BLaER1 treated with 17β-estradiol and CSF1 and Interleukin-3, amounts not matched to agents 10 nM and 100 nM (cell line): ENCODE measurements around the gene MAP2K6.
A peak's percentile ranks its signal among the peaks of the same experiment; 100 is the strongest.

ENCODE experiments used
- H3K27ac ChIP-seq, 11 experiments: shearing (Covaris generic); formaldehyde crosslinking; 2 replicates each; pipeline ENCODE4 v1.8.1; 2022
- H3K27me3 ChIP-seq, 11 experiments: shearing (Covaris generic); formaldehyde crosslinking; 2 replicates each; pipeline ENCODE4 v1.8.1; 2022
- H3K36me3 ChIP-seq, 11 experiments: shearing (Covaris generic); formaldehyde crosslinking; 2 replicates each; pipeline ENCODE4 v1.8.1; 2022
- H3K4me1 ChIP-seq, 10 experiments: shearing (Covaris generic); formaldehyde crosslinking; 2 replicates each; pipeline ENCODE4 v1.8.1; 2022
- H3K4me2 ChIP-seq, 11 experiments: shearing (Covaris generic); formaldehyde crosslinking; 2 replicates each; pipeline ENCODE4 v1.8.1; 2022
- H3K4me3 ChIP-seq, 10 experiments: shearing (Covaris generic); formaldehyde crosslinking; 2 replicates each; pipeline ENCODE4 v1.8.1; 2022
- H3K9ac ChIP-seq, 11 experiments: shearing (Covaris generic); formaldehyde crosslinking; 2 replicates each; pipeline ENCODE4 v1.8.1; 2022
- H3K9me3 ChIP-seq, 11 experiments: shearing (Covaris generic); formaldehyde crosslinking; replicated peaks in 1 of 11; 2 replicates each; pipeline ENCODE4 v1.8.1; 2022
- H4K20me1 ChIP-seq, 11 experiments: shearing (Covaris generic); formaldehyde crosslinking; 2 replicates each; pipeline ENCODE4 v1.8.1; 2022
- Cebpa-rat ChIP-seq, 11 experiments: shearing (Covaris generic); IDR thresholded peaks; 2 replicates each; pipeline ENCODE4 v1.8.1; 2022

The MAP2K6 gene

GRCh38 chr17:69485251-69485661, 70.8 kb downstream of the MAP2K6 start:
- H3K4me3 ChIP-seq = no peak overlapping the region
- peaks cover 0 to 10% (median 0%) of the 10 kb centered on the region in 10 experiments; a peak in 7 of 20 replicates for H3K4me1 ChIP-seq
- no peak for TF ChIP-seq Cebpa-rat (IDR thresholded peaks at IDR 0.05)
- no peak overlapping the region for H3K9ac ChIP-seq
- no peak overlapping the region for H3K27ac ChIP-seq
- H3K4me2 ChIP-seq = peak overlapping the region in 2 of 11 experiments; percentile 31 to 49; a peak in 2 of 22 replicates
- H4K20me1 ChIP-seq = no peaks in the 10 kb centered on the region
- H3K27me3 ChIP-seq = no peaks in the 10 kb centered on the region
- peaks cover 0 to 7% (median 0%) of the 10 kb centered on the region in 11 experiments; a peak in 4 of 22 replicates for H3K9me3 ChIP-seq
- H3K36me3 ChIP-seq = no peaks in the 10 kb centered on the region

GRCh38 chr17:69485901-69486643, 71.6 kb downstream of the MAP2K6 start:
- peaks cover 0 to 10% (median 4%) of the 10 kb centered on the region in 11 experiments; a peak in 4 of 22 replicates for H3K9me3 ChIP-seq
- no peak for TF ChIP-seq Cebpa-rat (IDR thresholded peaks at IDR 0.05)
- H4K20me1 ChIP-seq = no peaks in the 10 kb centered on the region
- peak overlapping the region in 1 of 11 experiments; percentile 49; a peak in 1 of 22 replicates for H3K4me2 ChIP-seq
- H3K27ac ChIP-seq = no peak overlapping the region
- H3K36me3 ChIP-seq = no peaks in the 10 kb centered on the region
- no peaks in the 10 kb centered on the region for H3K27me3 ChIP-seq
- H3K4me1 ChIP-seq = peaks cover 0 to 8% (median 0%) of the 10 kb centered on the region in 10 experiments; a peak in 7 of 20 replicates
- H3K9ac ChIP-seq = no peak overlapping the region
- H3K4me3 ChIP-seq = no peak overlapping the region

GRCh38 chr17:69486779-69487637, 72.5 kb downstream of the MAP2K6 start:
- Histone ChIP-seq H3K27ac (no peak overlapping the region), H3K27me3 (no peaks in the 10 kb centered on the region), H3K9me3 (peaks cover 0 to 10% (median 4%) of the 10 kb centered on the region in 11 experiments; a peak in 4 of 22 replicates), H3K4me1 (peaks cover 0 to 8% (median 0%) of the 10 kb centered on the region in 10 experiments; a peak in 7 of 20 replicates), H3K4me3 (no peak overlapping the region), H3K36me3 (no peaks in the 10 kb centered on the region), H4K20me1 (no peaks in the 10 kb centered on the region), H3K4me2 (no peak overlapping the region), H3K9ac (no peak overlapping the region)
- TF ChIP-seq Cebpa-rat (IDR thresholded peaks at IDR 0.05) = no peak

GRCh38 chr17:69489313-69489712, 74.8 kb downstream of the MAP2K6 start:
- Histone ChIP-seq H3K27ac (no peak overlapping the region), H3K27me3 (no peaks in the 10 kb centered on the region), H3K4me2 (no peak overlapping the region), H3K4me1 (peaks cover 0 to 8% (median 0%) of the 10 kb centered on the region in 10 experiments; a peak in 7 of 20 replicates), H3K9me3 (peaks cover 0 to 10% (median 4%) of the 10 kb centered on the region in 11 experiments; a peak in 4 of 22 replicates), H3K4me3 (no peak overlapping the region), H3K9ac (no peak overlapping the region), H3K36me3 (no peaks in the 10 kb centered on the region), H4K20me1 (no peaks in the 10 kb centered on the region)
- TF ChIP-seq Cebpa-rat (IDR thresholded peaks at IDR 0.05) = no peak

- no peak overlapping the region for H3K27ac ChIP-seq
- TF ChIP-seq Cebpa-rat (IDR thresholded peaks at IDR 0.05) = no peak
- no peak overlapping the region for H3K9ac ChIP-seq
- no peaks in the 10 kb centered on the region for H3K27me3 ChIP-seq
- H3K36me3 ChIP-seq = no peaks in the 10 kb centered on the region
- H3K4me3 ChIP-seq = no peak overlapping the region
- peaks cover 0 to 12% (median 10%) of the 10 kb centered on the region in 10 experiments; a peak in 14 of 20 replicates for H3K4me1 ChIP-seq
- no peak overlapping the region for H3K4me2 ChIP-seq
- H3K9me3 ChIP-seq = peaks cover 0 to 7% (median 4%) of the 10 kb centered on the region in 11 experiments; a peak in 4 of 22 replicates
- H4K20me1 ChIP-seq = no peaks in the 10 kb centered on the region
Measured at GRCh38 chr17:69492410-69493071, 78.0 kb downstream of the MAP2K6 start.

GRCh38 chr17:69495787-69496186, 81.3 kb downstream of the MAP2K6 start:
- Histone ChIP-seq H3K9ac (no peak overlapping the region), H3K4me2 (no peak overlapping the region), H3K27me3 (no peaks in the 10 kb centered on the region), H3K4me1 (peaks cover under 1 to 31% (median 13%) of the 10 kb centered on the region in 10 experiments; a peak in 18 of 20 replicates), H4K20me1 (no peaks in the 10 kb centered on the region), H3K4me3 (no peak overlapping the region), H3K27ac (no peak overlapping the region), H3K9me3 (0 out of 22 replicates have a peak, but pooled peaks cover 0 to 2% (median 0%) of the 10 kb centered on the region in 11 experiments), H3K36me3 (no peaks in the 10 kb centered on the region)
- no peak for TF ChIP-seq Cebpa-rat (IDR thresholded peaks at IDR 0.05)

GRCh38 chr17:69497161-69497560, 82.7 kb downstream of the MAP2K6 start:
- peak overlapping the region in 2 of 11 experiments; percentile 15 to 20; a peak in 3 of 22 replicates for H3K27ac ChIP-seq
- TF ChIP-seq Cebpa-rat (IDR thresholded peaks at IDR 0.05) = no peak
- no peaks in the 10 kb centered on the region for H4K20me1 ChIP-seq
- H3K9me3 ChIP-seq = no peaks in the 10 kb centered on the region
- no peaks in the 10 kb centered on the region for H3K36me3 ChIP-seq
- no peak overlapping the region for H3K9ac ChIP-seq
- no peak overlapping the region for H3K4me3 ChIP-seq
- H3K4me2 ChIP-seq = peak overlapping the region in 8 of 11 experiments; percentile 14 to 77 (median 46); a peak in 15 of 22 replicates
- H3K4me1 ChIP-seq = peaks cover 14 to 45% (median 27%) of the 10 kb centered on the region in 10 experiments
- H3K27me3 ChIP-seq = no peaks in the 10 kb centered on the region

GRCh38 chr17:69499318-69499717, 84.8 kb downstream of the MAP2K6 start:
- Histone ChIP-seq H3K4me1 (peaks cover 35 to 66% (median 47%) of the 10 kb centered on the region in 10 experiments), H3K9ac (no peak overlapping the region), H3K9me3 (no peaks in the 10 kb centered on the region), H4K20me1 (no peaks in the 10 kb centered on the region), H3K4me2 (no peak overlapping the region), H3K36me3 (peaks cover 0 to under 1% (median 0%) of the 10 kb centered on the region in 11 experiments; a peak in 1 of 22 replicates), H3K27ac (no peak overlapping the region), H3K4me3 (no peak overlapping the region), H3K27me3 (no peaks in the 10 kb centered on the region)
- no peak for TF ChIP-seq Cebpa-rat (IDR thresholded peaks at IDR 0.05)
